Ovary (tissue), 3 donors: ENCODE measurements around the gene CISD3.

Experiments used
- POLR2A ChIP-seq: fragments of 450-650 bp; IDR thresholded peaks from one replicate; pipeline ENCODE4 v1.6.1; 2017; ENCODE audit warnings: antibody characterized with exemption, mild to moderate bottlenecking, moderate library complexity
- TF ChIP-seq, protein P1 (sequence below), 3 donors: fragments of 450-650 bp in 2 of 3; fragments of 200-600 bp in 1 of 3; IDR thresholded peaks; one replicate each; pipeline versions ENCODE4 v1.5.1 to v1.8.0; 2016 to 2022; ENCODE audit warnings: antibody characterized with exemption in 3 of 3, mild to moderate bottlenecking in 1 of 3
- donor health status: DM: no; HTN: no; CAD: no.

DNA sequence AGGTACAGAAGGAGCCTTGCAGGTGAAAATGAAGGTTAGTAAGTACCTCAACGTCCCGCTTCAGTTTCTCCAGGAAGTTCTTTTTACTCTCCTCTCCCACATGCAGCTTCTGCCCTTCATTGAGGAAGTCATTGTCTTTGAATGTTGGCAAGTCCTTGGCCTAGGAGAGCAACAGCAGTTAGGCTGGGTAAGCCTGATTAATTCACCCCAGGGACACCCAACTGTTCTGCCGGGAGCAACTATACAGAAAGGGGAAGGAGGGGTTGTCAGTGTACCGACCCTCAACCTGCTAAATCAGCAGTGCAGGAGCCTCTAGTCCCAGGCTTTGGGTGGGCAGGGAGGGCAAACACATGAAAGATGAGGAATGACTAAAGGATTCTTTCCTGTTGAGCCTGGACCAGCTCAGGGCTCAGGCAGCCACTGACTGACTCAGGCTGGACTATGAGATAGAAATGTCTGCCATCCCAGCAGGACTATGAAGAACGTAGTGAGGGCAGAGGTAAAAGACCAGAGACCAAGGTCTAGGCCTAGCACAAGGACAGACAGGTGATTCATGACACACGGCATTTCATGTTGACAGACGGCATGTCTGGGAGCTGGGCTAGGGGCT is 47.6 kb downstream of the CISD3 start:
- TF ChIP-seq, protein P1, sequence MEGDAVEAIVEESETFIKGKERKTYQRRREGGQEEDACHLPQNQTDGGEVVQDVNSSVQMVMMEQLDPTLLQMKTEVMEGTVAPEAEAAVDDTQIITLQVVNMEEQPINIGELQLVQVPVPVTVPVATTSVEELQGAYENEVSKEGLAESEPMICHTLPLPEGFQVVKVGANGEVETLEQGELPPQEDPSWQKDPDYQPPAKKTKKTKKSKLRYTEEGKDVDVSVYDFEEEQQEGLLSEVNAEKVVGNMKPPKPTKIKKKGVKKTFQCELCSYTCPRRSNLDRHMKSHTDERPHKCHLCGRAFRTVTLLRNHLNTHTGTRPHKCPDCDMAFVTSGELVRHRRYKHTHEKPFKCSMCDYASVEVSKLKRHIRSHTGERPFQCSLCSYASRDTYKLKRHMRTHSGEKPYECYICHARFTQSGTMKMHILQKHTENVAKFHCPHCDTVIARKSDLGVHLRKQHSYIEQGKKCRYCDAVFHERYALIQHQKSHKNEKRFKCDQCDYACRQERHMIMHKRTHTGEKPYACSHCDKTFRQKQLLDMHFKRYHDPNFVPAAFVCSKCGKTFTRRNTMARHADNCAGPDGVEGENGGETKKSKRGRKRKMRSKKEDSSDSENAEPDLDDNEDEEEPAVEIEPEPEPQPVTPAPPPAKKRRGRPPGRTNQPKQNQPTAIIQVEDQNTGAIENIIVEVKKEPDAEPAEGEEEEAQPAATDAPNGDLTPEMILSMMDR (IDR thresholded peaks at IDR 0.05) = no peak
- TF ChIP-seq POLR2A = no peak
